ENCODE measurements around the gene VSIG10. TPM values are rescaled to one million over a fixed set of nuclear protein-coding genes. Genes with fewer than 3 reads are reported as not detected.

The VSIG10 gene
- total and polyA plus RNA-seq, 2 of the 4 experiments (the other 2 are of a cell fraction): 5.9 to 10.0 TPM

DNA sequence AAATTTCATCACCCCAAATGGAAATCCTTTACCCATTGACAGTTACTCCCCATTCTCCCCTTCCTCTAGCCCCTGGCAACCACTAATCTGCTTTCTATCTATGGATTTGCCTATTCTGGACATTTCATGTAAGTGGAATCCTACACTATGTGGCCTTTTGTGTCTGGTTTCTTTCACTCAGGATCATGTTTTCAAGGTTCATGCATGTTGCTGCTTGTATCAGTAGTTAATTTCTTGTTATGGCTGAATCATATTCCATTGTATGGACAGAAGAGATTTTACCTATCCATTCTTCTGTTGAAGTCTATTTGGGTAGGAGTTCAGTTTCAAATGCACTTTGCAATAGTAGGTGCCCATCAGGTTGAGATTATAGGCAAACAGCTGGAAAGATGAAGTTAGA, 85.9 kb downstream of the VSIG10 start:
- no peak overlapping the region for H3K56ac ChIP-seq (ENCODE audit: extremely low read depth, insufficient read depth, low read length)
- intact Hi-C loops (cut with micrococcal nuclease): loop anchor here (5.0 kb wide), 1 partner anchor 141 kb away; no protein-coding TSS in a partner anchor
- DNase-seq: no peak
- no peak overlapping the region for H2BK15ac ChIP-seq (ENCODE audit: low read depth, low read length)
- no peak overlapping the region for H2BK120ac ChIP-seq (ENCODE audit: low read depth, low read length)
- H3K9ac ChIP-seq (ENCODE audit: low read depth, low read length): no peak overlapping the region
- TSS peak; percentile 47 for BruUV-seq (replicated peaks)
- no peak for ATAC-seq (ENCODE audit: low read depth)
- H3K4me2 ChIP-seq (ENCODE audit: low read depth, low read length): no peak overlapping the region
- no peaks in the 10 kb centered on the region for H3K9me1 ChIP-seq (ENCODE audit: insufficient read depth, low read length)
- no peak overlapping the region for H4K8ac ChIP-seq (ENCODE audit: low read depth in 2 of 2, low read length in 2 of 2)
- no peak overlapping the region for H2AK9ac ChIP-seq (replicated peaks; ENCODE audit: low read depth, low read length, poor library complexity)
- H4K91ac ChIP-seq (ENCODE audit: insufficient read depth, low read depth, low read length): no peak overlapping the region
- in situ Hi-C loops (cut with MboI; ENCODE audit: low sequenced_read_pairs): loop anchor here (10.0 kb wide), 1 partner anchor 143 kb away; no protein-coding TSS in a partner anchor
- H3K36me3 ChIP-seq (ENCODE audit: control insufficient read depth, insufficient read depth, low read length): peaks cover 8% of the 10 kb centered on the region
- H3K18ac ChIP-seq (ENCODE audit: low read depth, low read length): no peak overlapping the region
- dilution Hi-C loops (cut with HindIII; ENCODE audit: low sequenced_read_pairs, unreplicated experiment): no loop called here
- H4K5ac ChIP-seq (ENCODE audit: low read depth, low read length): no peak overlapping the region
- H3K79me1 ChIP-seq (ENCODE audit: low read depth in 1 of 2, low read length in 2 of 2): peaks cover 10% of the 10 kb centered on the region in 2 experiments
- CTCF ChIA-PET: no interaction called here
- H3K27ac ChIP-seq (ENCODE audit: insufficient read depth, low read length): no peak overlapping the region
- H3K23ac ChIP-seq (ENCODE audit: low read depth, low read length): no peak overlapping the region
- no peaks in the 10 kb centered on the region for H3K9me3 ChIP-seq (ENCODE audit: control insufficient read depth, insufficient read depth, low read length)
- H2AK5ac ChIP-seq (ENCODE audit: low read depth, low read length): no peak overlapping the region
- POLR2A ChIA-PET (ENCODE audit: unreplicated experiment): no interaction called here
- TF ChIP-seq RCOR1 (IDR thresholded peaks at IDR 0.05; ENCODE audit: insufficient replicate concordance, low read length) (no peak), NFE2L2 (IDR thresholded peaks at IDR 0.05; ENCODE audit: low read depth, low read length) (no peak), CHD1 (IDR thresholded peaks at IDR 0.05; ENCODE audit: low read depth, low read length) (no peak), SMC3 (IDR thresholded peaks at IDR 0.05; ENCODE audit: low read depth, low read length) (no peak), MXI1 (IDR thresholded peaks at IDR 0.05; ENCODE audit: borderline replicate concordance, low read depth, low read length) (no peak), POLR2A (IDR thresholded peaks at IDR 0.05; ENCODE audit: low read depth, low read length) (no peak), BHLHE40 (IDR thresholded peaks at IDR 0.05; ENCODE audit: low read depth, low read length) (no peak), RAD21 (IDR thresholded peaks at IDR 0.05; ENCODE audit: low read length) (no peak), FOS (IDR thresholded peaks at IDR 0.05; ENCODE audit: low read depth, low read length) (no peak), MAFK (IDR thresholded peaks at IDR 0.05; ENCODE audit: low read depth, low read length) (no peak), RFX5 (IDR thresholded peaks at IDR 0.05; ENCODE audit: low read depth, low read length) (no peak), MAZ (IDR thresholded peaks at IDR 0.05; ENCODE audit: borderline replicate concordance, low read depth, low read length) (no peak), CEBPB (IDR thresholded peaks at IDR 0.05; ENCODE audit: low read depth, low read length) (no peak)
- TF ChIP-seq, protein P1, sequence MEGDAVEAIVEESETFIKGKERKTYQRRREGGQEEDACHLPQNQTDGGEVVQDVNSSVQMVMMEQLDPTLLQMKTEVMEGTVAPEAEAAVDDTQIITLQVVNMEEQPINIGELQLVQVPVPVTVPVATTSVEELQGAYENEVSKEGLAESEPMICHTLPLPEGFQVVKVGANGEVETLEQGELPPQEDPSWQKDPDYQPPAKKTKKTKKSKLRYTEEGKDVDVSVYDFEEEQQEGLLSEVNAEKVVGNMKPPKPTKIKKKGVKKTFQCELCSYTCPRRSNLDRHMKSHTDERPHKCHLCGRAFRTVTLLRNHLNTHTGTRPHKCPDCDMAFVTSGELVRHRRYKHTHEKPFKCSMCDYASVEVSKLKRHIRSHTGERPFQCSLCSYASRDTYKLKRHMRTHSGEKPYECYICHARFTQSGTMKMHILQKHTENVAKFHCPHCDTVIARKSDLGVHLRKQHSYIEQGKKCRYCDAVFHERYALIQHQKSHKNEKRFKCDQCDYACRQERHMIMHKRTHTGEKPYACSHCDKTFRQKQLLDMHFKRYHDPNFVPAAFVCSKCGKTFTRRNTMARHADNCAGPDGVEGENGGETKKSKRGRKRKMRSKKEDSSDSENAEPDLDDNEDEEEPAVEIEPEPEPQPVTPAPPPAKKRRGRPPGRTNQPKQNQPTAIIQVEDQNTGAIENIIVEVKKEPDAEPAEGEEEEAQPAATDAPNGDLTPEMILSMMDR (conservative IDR thresholded peaks at IDR 0.05; ENCODE audit: low read depth, low read length): no peak
- TF ChIP-seq, protein P2, sequence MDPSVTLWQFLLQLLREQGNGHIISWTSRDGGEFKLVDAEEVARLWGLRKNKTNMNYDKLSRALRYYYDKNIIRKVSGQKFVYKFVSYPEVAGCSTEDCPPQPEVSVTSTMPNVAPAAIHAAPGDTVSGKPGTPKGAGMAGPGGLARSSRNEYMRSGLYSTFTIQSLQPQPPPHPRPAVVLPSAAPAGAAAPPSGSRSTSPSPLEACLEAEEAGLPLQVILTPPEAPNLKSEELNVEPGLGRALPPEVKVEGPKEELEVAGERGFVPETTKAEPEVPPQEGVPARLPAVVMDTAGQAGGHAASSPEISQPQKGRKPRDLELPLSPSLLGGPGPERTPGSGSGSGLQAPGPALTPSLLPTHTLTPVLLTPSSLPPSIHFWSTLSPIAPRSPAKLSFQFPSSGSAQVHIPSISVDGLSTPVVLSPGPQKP (IDR thresholded peaks at IDR 0.05; ENCODE audit: borderline replicate concordance, low read depth, low read length): no peak
- TF ChIP-seq, protein P3, sequence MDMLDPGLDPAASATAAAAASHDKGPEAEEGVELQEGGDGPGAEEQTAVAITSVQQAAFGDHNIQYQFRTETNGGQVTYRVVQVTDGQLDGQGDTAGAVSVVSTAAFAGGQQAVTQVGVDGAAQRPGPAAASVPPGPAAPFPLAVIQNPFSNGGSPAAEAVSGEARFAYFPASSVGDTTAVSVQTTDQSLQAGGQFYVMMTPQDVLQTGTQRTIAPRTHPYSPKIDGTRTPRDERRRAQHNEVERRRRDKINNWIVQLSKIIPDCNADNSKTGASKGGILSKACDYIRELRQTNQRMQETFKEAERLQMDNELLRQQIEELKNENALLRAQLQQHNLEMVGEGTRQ (IDR thresholded peaks at IDR 0.05; ENCODE audit: low read depth, low read length): no peak
- H2BK20ac ChIP-seq (ENCODE audit: low read depth, low read length): no peak overlapping the region
- H2AFZ ChIP-seq (replicated peaks; ENCODE audit: low read length, poor library complexity): no peak overlapping the region
- no peak overlapping the region for H3K4ac ChIP-seq (ENCODE audit: low read depth, low read length)
- no peak overlapping the region for H2BK5ac ChIP-seq (ENCODE audit: low read depth, low read length, poor library complexity, severe bottlenecking)
- no peak overlapping the region for H3K14ac ChIP-seq (replicated peaks; ENCODE audit: low read depth, low read length)
- H4K20me1 ChIP-seq (ENCODE audit: insufficient read depth, low read length): no peaks in the 10 kb centered on the region
- H3K4me1 ChIP-seq (ENCODE audit: control insufficient read depth, insufficient read depth, low read length): no peaks in the 10 kb centered on the region
- H3K27me3 ChIP-seq (ENCODE audit: control insufficient read depth, insufficient read depth, low read length): no peaks in the 10 kb centered on the region
- no peak overlapping the region for H3K4me3 ChIP-seq (ENCODE audit: insufficient read depth, low read depth, low read length)

All from IMR-90 (cell line).